Skeletal muscle satellite cell (primary cell): ENCODE measurements around the gene CAMKMT.

ENCODE experiments used
- H3K27me3 ChIP-seq: 2 replicates; pipeline ENCODE4 v1.7.0; 2013; ENCODE audit warnings: low read length; ENCODE audit not compliant: control insufficient read depth, insufficient read depth
- H3K36me3 ChIP-seq: 2 replicates; pipeline ENCODE4 v1.7.0; 2013; ENCODE audit warnings: mild to moderate bottlenecking, control low read depth, low read length; ENCODE audit not compliant: insufficient read depth
- H3K4me1 ChIP-seq: 2 replicates; pipeline ENCODE4 v1.7.0; 2013; ENCODE audit warnings: low read length; ENCODE audit not compliant: control insufficient read depth, insufficient read depth
- H3K4me2 ChIP-seq: 2 replicates; pipeline ENCODE4 v1.7.0; 2013; ENCODE audit warnings: mild to moderate bottlenecking, low read length
- H3K4me3 ChIP-seq: 2 replicates; pipeline ENCODE4 v1.7.0; 2013; ENCODE audit warnings: low read length
- H3K9ac ChIP-seq: 2 replicates; pipeline ENCODE4 v1.7.0; 2013; ENCODE audit warnings: mild to moderate bottlenecking, low read depth, low read length, moderate library complexity
- H3K9me3 ChIP-seq: replicated peaks from 2 replicates; pipeline ENCODE4 v1.7.0; 2013; ENCODE audit warnings: mild to moderate bottlenecking, control low read depth, low read length

CAMKMT gene

GRCh38 chr2:44780406-44780805, 418.7 kb downstream of the CAMKMT start:
- Histone ChIP-seq H3K9ac (no peak overlapping the region), H3K4me3 (no peak overlapping the region), H3K4me2 (no peak overlapping the region), H3K9me3 (no peaks in the 10 kb centered on the region), H3K27me3 (peaks cover 17% of the 10 kb centered on the region), H3K4me1 (no peaks in the 10 kb centered on the region), H3K36me3 (no peaks in the 10 kb centered on the region)

GRCh38 chr2:44785433-44785832, 423.7 kb downstream of the CAMKMT start:
- no peaks in the 10 kb centered on the region for H3K9me3 ChIP-seq
- no peak overlapping the region for H3K9ac ChIP-seq
- H3K4me2 ChIP-seq: no peak overlapping the region
- H3K27me3 ChIP-seq: peaks cover 26% of the 10 kb centered on the region
- no peaks in the 10 kb centered on the region for H3K4me1 ChIP-seq
- no peaks in the 10 kb centered on the region for H3K36me3 ChIP-seq
- no peak overlapping the region for H3K4me3 ChIP-seq

GRCh38 chr2:44786045-44786816, 424.5 kb downstream of the CAMKMT start:
- peaks cover 21% of the 10 kb centered on the region for H3K27me3 ChIP-seq

GRCh38 chr2:44786817-44787214, 425.1 kb downstream of the CAMKMT start:
- Histone ChIP-seq H3K9me3 (no peaks in the 10 kb centered on the region), H3K9ac (no peak overlapping the region), H3K27me3 (peaks cover 23% of the 10 kb centered on the region), H3K4me2 (no peak overlapping the region), H3K4me3 (no peak overlapping the region), H3K36me3 (no peaks in the 10 kb centered on the region), H3K4me1 (no peaks in the 10 kb centered on the region)

More at GRCh38 chr2:44786045-44786816, 424.5 kb downstream of the CAMKMT start:
- Histone ChIP-seq H3K4me3 (no peak overlapping the region), H3K36me3 (no peaks in the 10 kb centered on the region), H3K9ac (no peak overlapping the region), H3K9me3 (no peaks in the 10 kb centered on the region), H3K4me1 (no peaks in the 10 kb centered on the region), H3K4me2 (no peak overlapping the region)

- H3K4me3 ChIP-seq: no peak overlapping the region
- H3K27me3 ChIP-seq: peaks cover 24% of the 10 kb centered on the region
- no peak overlapping the region for H3K4me2 ChIP-seq
- no peaks in the 10 kb centered on the region for H3K36me3 ChIP-seq
- H3K4me1 ChIP-seq: no peaks in the 10 kb centered on the region
- no peak overlapping the region for H3K9ac ChIP-seq
- no peaks in the 10 kb centered on the region for H3K9me3 ChIP-seq
Measured at GRCh38 chr2:44787663-44788062, 425.9 kb downstream of the CAMKMT start.

GRCh38 chr2:44789446-44789845, 427.7 kb downstream of the CAMKMT start:
- H3K9me3 ChIP-seq: no peaks in the 10 kb centered on the region

GRCh38 chr2:44789971-44790721, 428.4 kb downstream of the CAMKMT start:
- Histone ChIP-seq H3K27me3 (peaks cover 29% of the 10 kb centered on the region), H3K4me3 (no peak overlapping the region), H3K4me2 (no peak overlapping the region), H3K36me3 (no peaks in the 10 kb centered on the region), H3K4me1 (no peaks in the 10 kb centered on the region), H3K9me3 (no peaks in the 10 kb centered on the region), H3K9ac (no peak overlapping the region)

More at GRCh38 chr2:44789446-44789845, 427.7 kb downstream of the CAMKMT start:
- Histone ChIP-seq H3K4me2 (no peak overlapping the region), H3K27me3 (peaks cover 29% of the 10 kb centered on the region), H3K4me1 (no peaks in the 10 kb centered on the region), H3K36me3 (no peaks in the 10 kb centered on the region), H3K4me3 (no peak overlapping the region), H3K9ac (no peak overlapping the region)

- no peak overlapping the region for H3K4me2 ChIP-seq
- H3K9ac ChIP-seq: no peak overlapping the region
- no peaks in the 10 kb centered on the region for H3K9me3 ChIP-seq
- no peak overlapping the region for H3K4me3 ChIP-seq
- peaks cover 46% of the 10 kb centered on the region for H3K27me3 ChIP-seq
- H3K4me1 ChIP-seq: no peaks in the 10 kb centered on the region
- no peaks in the 10 kb centered on the region for H3K36me3 ChIP-seq
Measured at GRCh38 chr2:44793322-44793870, 431.6 kb downstream of the CAMKMT start.

GRCh38 chr2:44796771-44797170, 435.0 kb downstream of the CAMKMT start:
- Histone ChIP-seq H3K9me3 (no peaks in the 10 kb centered on the region), H3K4me3 (no peak overlapping the region), H3K9ac (no peak overlapping the region), H3K36me3 (no peaks in the 10 kb centered on the region), H3K4me2 (no peak overlapping the region), H3K4me1 (no peaks in the 10 kb centered on the region), H3K27me3 (peaks cover 53% of the 10 kb centered on the region)

- Histone ChIP-seq H3K9ac (no peak overlapping the region), H3K36me3 (no peaks in the 10 kb centered on the region), H3K9me3 (no peaks in the 10 kb centered on the region), H3K27me3 (peaks cover 61% of the 10 kb centered on the region), H3K4me1 (no peaks in the 10 kb centered on the region), H3K4me3 (no peak overlapping the region), H3K4me2 (no peak overlapping the region)
Measured at GRCh38 chr2:44798139-44798659, 436.5 kb downstream of the CAMKMT start.

GRCh38 chr2:44799105-44799504, 437.4 kb downstream of the CAMKMT start:
- Histone ChIP-seq H3K36me3 (no peaks in the 10 kb centered on the region), H3K27me3 (peaks cover 69% of the 10 kb centered on the region)

More at GRCh38 chr2:44799105-44799504, 437.4 kb downstream of the CAMKMT start:
- Histone ChIP-seq H3K9ac (no peak overlapping the region), H3K9me3 (no peaks in the 10 kb centered on the region), H3K4me1 (no peaks in the 10 kb centered on the region), H3K4me3 (no peak overlapping the region), H3K4me2 (no peak overlapping the region)
